H9 (cell line): ENCODE results near the gene PCBP2. TPM values are rescaled to one million over a fixed set of nuclear protein-coding genes. Genes with fewer than 3 reads are reported as not detected.
A peak's percentile ranks its signal among the peaks of the same experiment; 100 is the strongest.

Experiments
- DNase-seq: peaks from one replicate; pipeline ENCODE4 v3.0.0-alpha.2; 2017
- H2AFZ ChIP-seq: one replicate; pipeline ENCODE4 v1.6.1; 2013; ENCODE audit warnings: mild to moderate bottlenecking, low read length, control low read depth, moderate library complexity
- H2AK5ac ChIP-seq: 2 replicates; pipeline ENCODE4 v1.6.1; 2013; ENCODE audit warnings: low read length, control low read depth, mixed read lengths; ENCODE audit not compliant: insufficient read length
- H2BK120ac ChIP-seq: one replicate; pipeline ENCODE4 v1.6.1; 2013; ENCODE audit warnings: low read depth, mild to moderate bottlenecking, low read length, control low read depth, inconsistent platforms; ENCODE audit not compliant: poor library complexity, severe bottlenecking
- H2BK12ac ChIP-seq: 2 replicates; pipeline ENCODE4 v1.6.1; 2013; ENCODE audit warnings: low read length, control low read depth, mixed read lengths, low read depth; ENCODE audit not compliant: insufficient read length
- H2BK15ac ChIP-seq: 2 replicates; pipeline ENCODE4 v1.6.1; 2013; ENCODE audit warnings: low read depth, low read length, control low read depth
- H2BK20ac ChIP-seq: one replicate; pipeline ENCODE4 v1.6.1; 2013; ENCODE audit warnings: low read depth, mild to moderate bottlenecking, low read length, control low read depth, inconsistent platforms; ENCODE audit not compliant: poor library complexity, severe bottlenecking
- H2BK5ac ChIP-seq: 2 replicates; pipeline ENCODE4 v1.6.1; 2013; ENCODE audit warnings: low read length, control low read depth, mixed read lengths; ENCODE audit not compliant: insufficient read length
- H3K14ac ChIP-seq: 2 replicates; pipeline ENCODE4 v1.6.1; 2013; ENCODE audit warnings: low read length, control low read depth; ENCODE audit not compliant: insufficient read depth
- H3K18ac ChIP-seq: 2 replicates; pipeline ENCODE4 v1.6.1; 2013; ENCODE audit warnings: low read depth, mild to moderate bottlenecking, mixed read lengths, low read length, control low read depth; ENCODE audit not compliant: insufficient read length
- H3K23ac ChIP-seq: 2 replicates; pipeline ENCODE4 v1.6.1; 2013; ENCODE audit warnings: low read length, control low read depth, mixed read lengths, low read depth; ENCODE audit not compliant: insufficient read length
- H3K23me2 ChIP-seq: 2 replicates; pipeline ENCODE4 v1.6.1; 2013; ENCODE audit warnings: low read depth, mild to moderate bottlenecking, mixed read lengths, low read length, control low read depth; ENCODE audit not compliant: insufficient read length, poor library complexity, severe bottlenecking
- H3K27ac ChIP-seq: 2 replicates; pipeline ENCODE4 v1.5.1; 2013; ENCODE audit warnings: low read length, control low read depth, mixed read lengths, low read depth; ENCODE audit not compliant: insufficient read length
- H3K27me3 ChIP-seq: 2 replicates; pipeline ENCODE4 v1.6.1; 2013; ENCODE audit warnings: low read length, control low read depth, inconsistent platforms; ENCODE audit not compliant: insufficient read depth
- H3K4ac ChIP-seq: 2 replicates; pipeline ENCODE4 v1.6.1; 2013; ENCODE audit warnings: low read depth, mild to moderate bottlenecking, control low read depth, inconsistent platforms, low read length, moderate library complexity
- H3K4me1 ChIP-seq: 2 replicates; pipeline ENCODE4 v1.6.1; 2013; ENCODE audit warnings: low read length, control low read depth, inconsistent platforms; ENCODE audit not compliant: insufficient read depth
- H3K4me2 ChIP-seq: 2 replicates; pipeline ENCODE4 v1.6.1; 2013; ENCODE audit warnings: low read length, control low read depth, mixed read lengths; ENCODE audit not compliant: insufficient read length, insufficient read depth
- H3K56ac ChIP-seq: 2 replicates; pipeline ENCODE4 v1.6.1; 2013; ENCODE audit warnings: low read depth, mild to moderate bottlenecking, mixed read lengths, low read length, control low read depth; ENCODE audit not compliant: insufficient read length
- H3K79me1 ChIP-seq: 2 replicates; pipeline ENCODE4 v1.6.1; 2013; ENCODE audit warnings: low read depth, mild to moderate bottlenecking, moderate library complexity, low read length, control low read depth, inconsistent platforms; ENCODE audit not compliant: insufficient read depth, poor library complexity, severe bottlenecking
- H3K79me2 ChIP-seq: 2 replicates; pipeline ENCODE4 v1.6.1; 2013; ENCODE audit warnings: low read length, control low read depth, inconsistent platforms; ENCODE audit not compliant: insufficient read depth
- H3K9ac ChIP-seq: 2 replicates; pipeline ENCODE4 v1.6.1; 2013; ENCODE audit warnings: low read length, control low read depth, mixed read lengths; ENCODE audit not compliant: insufficient read length; ENCODE audit errors: extremely low read depth
- H3K9me3 ChIP-seq: one replicate; pipeline ENCODE4 v1.6.1; 2013; ENCODE audit warnings: low read depth, low read length, inconsistent platforms; ENCODE audit not compliant: control insufficient read depth
- H3T11ph ChIP-seq: one replicate; pipeline ENCODE4 v1.6.1; 2013; ENCODE audit warnings: mild to moderate bottlenecking, low read length, control low read depth, inconsistent platforms
- H4K20me1 ChIP-seq: one replicate; pipeline ENCODE4 v1.6.1; 2013; ENCODE audit not compliant: control insufficient read depth, insufficient read length, insufficient read depth
- H4K5ac ChIP-seq: 2 replicates; pipeline ENCODE4 v1.6.1; 2013; ENCODE audit warnings: low read depth, mild to moderate bottlenecking, mixed read lengths, low read length, control low read depth; ENCODE audit not compliant: insufficient read length
- H4K8ac ChIP-seq: replicated peaks from 2 replicates; pipeline ENCODE4 v1.6.1; 2013; ENCODE audit warnings: low read length, control low read depth, mixed read lengths, low read depth; ENCODE audit not compliant: insufficient read length
- H4K91ac ChIP-seq: 2 replicates; pipeline ENCODE4 v1.6.1; 2013; ENCODE audit warnings: low read depth, mild to moderate bottlenecking, moderate library complexity, mixed read lengths, low read length, control low read depth; ENCODE audit not compliant: insufficient read length
- H3K27ac Mint-ChIP-seq, 3 experiments: 2 replicates in 2 of 3; 3 replicates in 1 of 3; pipeline ENCODE4 v1.8.0; 2020 to 2021; ENCODE audit warnings: mixed read lengths in 3 of 3, mild to moderate bottlenecking in 1 of 3, moderate library complexity in 1 of 3
- H3K27me3 Mint-ChIP-seq: 2 replicates; pipeline ENCODE4 v1.8.0; 2021; ENCODE audit warnings: low read depth, mild to moderate bottlenecking, moderate library complexity, mixed read lengths
- H3K36me3 Mint-ChIP-seq, 3 experiments: 2 replicates in 2 of 3; 3 replicates in 1 of 3; pipeline ENCODE4 v1.8.0; 2020 to 2021; ENCODE audit warnings: low read depth in 3 of 3, mixed read lengths in 3 of 3; ENCODE audit not compliant: insufficient read depth in 1 of 3
- H3K4me1 Mint-ChIP-seq, 2 experiments: 2 replicates each; pipeline ENCODE4 v1.8.0; 2020; ENCODE audit warnings: mixed read lengths in 2 of 2
- H3K4me3 Mint-ChIP-seq, 2 experiments: 2 replicates in 1 of 2; 3 replicates in 1 of 2; pipeline ENCODE4 v1.8.0; 2020 to 2021; ENCODE audit warnings: mild to moderate bottlenecking in 2 of 2, mixed read lengths in 2 of 2, moderate library complexity in 1 of 2
- H3K9me3 Mint-ChIP-seq, 2 experiments: 2 replicates in 1 of 2; 3 replicates in 1 of 2; pipeline ENCODE4 v1.8.0; 2020; ENCODE audit warnings: mild to moderate bottlenecking in 2 of 2, mixed read lengths in 2 of 2, moderate library complexity in 1 of 2
- WGBS: extraction: QIAGEN DNeasy Blood & Tissue Kit; methylation state at CpG from one replicate; pipeline ENCODE4 v1.1.7; 2013; ENCODE audit warnings: missing lambda C conversion rate, low lambda C conversion rate, mixed read lengths; ENCODE audit not compliant: insufficient read length; ENCODE audit errors: extremely low coverage; 5-methylcytosine and 5-hydroxymethylcytosine counted together
- total RNA-seq: library from RNA; stranded (reverse); gene quantifications from 2 replicates; pipeline ENCODE4 v1.2.1, GENCODE V29; 2021
- TF ChIP-seq, protein P1 (sequence below): fragments of 200-600 bp; sonication (generic); conservative IDR thresholded peaks from 3 replicates; pipeline ENCODE4 v1.8.0; 2021; ENCODE audit warnings: antibody characterized with exemption, mild to moderate bottlenecking

The PCBP2 gene
- total RNA-seq, 1 experiment from 2014 or later: 1,207 TPM

DNA sequence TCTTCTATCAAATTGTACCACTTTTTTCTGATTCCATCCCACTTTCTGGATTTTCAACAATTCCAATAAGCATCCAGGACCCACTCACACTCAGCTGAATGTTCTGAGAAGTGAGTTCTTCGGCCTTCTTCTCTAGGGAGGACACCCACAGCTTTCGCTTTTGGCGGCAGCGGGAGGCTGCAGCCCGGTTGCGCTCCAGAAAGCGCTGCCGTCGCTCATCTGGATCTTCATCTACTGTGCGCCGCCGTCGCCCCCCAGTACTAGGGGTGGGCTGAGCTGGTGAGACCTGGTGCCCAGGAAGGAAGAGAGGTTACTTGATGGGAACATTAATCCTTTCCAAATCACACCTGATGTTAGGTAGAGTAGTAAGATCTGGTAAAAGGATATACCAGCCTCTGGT, 72.6 kb downstream of the PCBP2 start:
- H3K23me2 ChIP-seq: no peaks in the 10 kb centered on the region
- H2BK15ac ChIP-seq: no peak overlapping the region
- H3K27me3 ChIP-seq: no peaks in the 10 kb centered on the region
- no peak overlapping the region for H3K56ac ChIP-seq
- no peak overlapping the region for H3K4me2 ChIP-seq
- no peak for DNase-seq
- H2AFZ ChIP-seq: no peak overlapping the region
- no peak overlapping the region for H4K5ac ChIP-seq
- no peak overlapping the region for H2BK20ac ChIP-seq
- Mint-ChIP-seq H3K36me3 (peaks cover 9 to 38% (median 21%) of the 10 kb centered on the region in 3 experiments; a peak in 6 of 7 replicates), H3K27ac (peak overlapping the region in 1 of 3 experiments; percentile 54; a peak in 1 of 7 replicates), H3K4me1 (no peaks in the 10 kb centered on the region), H3K9me3 (no peaks in the 10 kb centered on the region), H3K4me3 (no peak overlapping the region), H3K27me3 (no peaks in the 10 kb centered on the region)
- no peaks in the 10 kb centered on the region for H4K20me1 ChIP-seq
- H2BK12ac ChIP-seq: no peak overlapping the region
- H3K23ac ChIP-seq: no peak overlapping the region
- H4K8ac ChIP-seq: no peak overlapping the region
- H3K18ac ChIP-seq: no peak overlapping the region
- no peak overlapping the region for H3K4ac ChIP-seq
- no peaks in the 10 kb centered on the region for H3K79me2 ChIP-seq
- no peak overlapping the region for H2BK5ac ChIP-seq
- H2BK120ac ChIP-seq: no peak overlapping the region
- no peaks in the 10 kb centered on the region for H3K79me1 ChIP-seq
- no CpG with 5 or more reads among the region's 13 CpGs for WGBS
- no peaks in the 10 kb centered on the region for H3K9me3 ChIP-seq
- no peak overlapping the region for H3T11ph ChIP-seq
- H3K27ac ChIP-seq: no peak overlapping the region
- H2AK5ac ChIP-seq: no peak overlapping the region
- H3K14ac ChIP-seq: no peak overlapping the region
- H4K91ac ChIP-seq: no peak overlapping the region
- no peaks in the 10 kb centered on the region for H3K4me1 ChIP-seq
- TF ChIP-seq, protein P1, sequence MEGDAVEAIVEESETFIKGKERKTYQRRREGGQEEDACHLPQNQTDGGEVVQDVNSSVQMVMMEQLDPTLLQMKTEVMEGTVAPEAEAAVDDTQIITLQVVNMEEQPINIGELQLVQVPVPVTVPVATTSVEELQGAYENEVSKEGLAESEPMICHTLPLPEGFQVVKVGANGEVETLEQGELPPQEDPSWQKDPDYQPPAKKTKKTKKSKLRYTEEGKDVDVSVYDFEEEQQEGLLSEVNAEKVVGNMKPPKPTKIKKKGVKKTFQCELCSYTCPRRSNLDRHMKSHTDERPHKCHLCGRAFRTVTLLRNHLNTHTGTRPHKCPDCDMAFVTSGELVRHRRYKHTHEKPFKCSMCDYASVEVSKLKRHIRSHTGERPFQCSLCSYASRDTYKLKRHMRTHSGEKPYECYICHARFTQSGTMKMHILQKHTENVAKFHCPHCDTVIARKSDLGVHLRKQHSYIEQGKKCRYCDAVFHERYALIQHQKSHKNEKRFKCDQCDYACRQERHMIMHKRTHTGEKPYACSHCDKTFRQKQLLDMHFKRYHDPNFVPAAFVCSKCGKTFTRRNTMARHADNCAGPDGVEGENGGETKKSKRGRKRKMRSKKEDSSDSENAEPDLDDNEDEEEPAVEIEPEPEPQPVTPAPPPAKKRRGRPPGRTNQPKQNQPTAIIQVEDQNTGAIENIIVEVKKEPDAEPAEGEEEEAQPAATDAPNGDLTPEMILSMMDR: no peak
- no peak overlapping the region for H3K9ac ChIP-seq
